HEK293 (cell line): ENCODE results near the gene GPM6B.
A peak's percentile ranks its signal among the peaks of the same experiment; 100 is the strongest.

Experiments used
- CTCF ChIA-PET: fragments of 350-600 bp; formaldehyde crosslinking; extraction: SDS; loops from one replicate; lab custom pipeline; 2021; ENCODE audit warnings: antibody characterized with exemption; lab: Yijun Ruan, JAX
- POLR2A ChIA-PET: fragments of 300-600 bp; formaldehyde crosslinking; extraction: SDS; loops from one replicate; lab custom pipeline; 2020; ENCODE audit warnings: antibody characterized with exemption, inconsistent platforms; lab: Yijun Ruan, JAX
- H3K27ac ChIP-seq: fragments of 200-500 bp; sonication (Bioruptor generic); 2 replicates; pipeline ENCODE4 v1.5.1; 2014; ENCODE audit warnings: low read depth, low read length, control low read depth, inconsistent platforms; ENCODE audit errors: extremely low read depth
- H3K36me3 ChIP-seq, 2 experiments: fragments of 200-500 bp in 1 of 2; sonication (Bioruptor generic) in 1 of 2; 1 replicate in 1 of 2; 2 replicates in 1 of 2; pipeline ENCODE4 v1.5.1; 2014 to 2017; ENCODE audit warnings: inconsistent platforms in 2 of 2, low read length in 2 of 2; ENCODE audit not compliant: control insufficient read depth in 2 of 2, insufficient read depth in 1 of 2
- H3K4me1 ChIP-seq: fragments of 200-500 bp; sonication (Bioruptor generic); 2 replicates; pipeline ENCODE4 v1.5.1; 2014; ENCODE audit warnings: mild to moderate bottlenecking, low read length, inconsistent platforms; ENCODE audit not compliant: control insufficient read depth, insufficient read depth
- H3K4me3 ChIP-seq: 2 replicates; pipeline ENCODE4 v1.5.1; 2011; ENCODE audit warnings: low read depth, mild to moderate bottlenecking, control low read depth, low read length, moderate library complexity
- H3K9me3 ChIP-seq: fragments of 200-500 bp; sonication (Bioruptor generic); 2 replicates; pipeline ENCODE4 v1.5.1; 2014; ENCODE audit warnings: low read depth, low read length, inconsistent platforms; ENCODE audit not compliant: control insufficient read depth, insufficient read depth
- EGR2 ChIP-seq: fragments of 450-650 bp; formaldehyde crosslinking; IDR thresholded peaks from 2 replicates; pipeline ENCODE4 v1.5.1; 2016; ENCODE audit warnings: low read depth, missing biosample characterization, missing genetic modification characterization
- GLIS2 ChIP-seq: fragments of 450-650 bp; formaldehyde crosslinking; IDR thresholded peaks from 2 replicates; pipeline ENCODE4 v1.5.1; 2016; ENCODE audit warnings: missing biosample characterization, missing genetic modification characterization
- OVOL3 ChIP-seq: fragments of 450-650 bp; formaldehyde crosslinking; IDR thresholded peaks from 2 replicates; pipeline ENCODE4 v1.5.1; 2016; ENCODE audit warnings: missing biosample characterization, missing genetic modification characterization
- ZBTB1 ChIP-seq: fragments of 450-650 bp; formaldehyde crosslinking; IDR thresholded peaks from 2 replicates; pipeline ENCODE4 v1.5.1; 2016; ENCODE audit warnings: missing biosample characterization, missing genetic modification characterization
- ZFP37 ChIP-seq: fragments of 450-650 bp; formaldehyde crosslinking; IDR thresholded peaks from 2 replicates; pipeline ENCODE4 v1.5.1; 2016; ENCODE audit warnings: missing biosample characterization, missing genetic modification characterization
- ZFP41 ChIP-seq: fragments of 450-650 bp; formaldehyde crosslinking; IDR thresholded peaks from 2 replicates; pipeline ENCODE4 v1.5.1; 2016; ENCODE audit warnings: missing biosample characterization, missing genetic modification characterization, borderline replicate concordance
- ZNF132 ChIP-seq: fragments of 450-650 bp; formaldehyde crosslinking; IDR thresholded peaks from 2 replicates; pipeline ENCODE4 v1.5.1; 2017; ENCODE audit warnings: missing biosample characterization, missing genetic modification characterization, borderline replicate concordance
- ZNF140 ChIP-seq: fragments of 450-650 bp; formaldehyde crosslinking; IDR thresholded peaks from 2 replicates; pipeline ENCODE4 v1.5.1; 2016; ENCODE audit warnings: missing biosample characterization, missing genetic modification characterization
- ZNF175 ChIP-seq: fragments of 450-650 bp; formaldehyde crosslinking; IDR thresholded peaks from 2 replicates; pipeline ENCODE4 v1.5.1; 2016; ENCODE audit warnings: missing biosample characterization, missing genetic modification characterization
- ZNF211 ChIP-seq: fragments of 450-650 bp; formaldehyde crosslinking; IDR thresholded peaks from 2 replicates; pipeline ENCODE4 v1.5.1; 2016; ENCODE audit warnings: low read depth, missing biosample characterization, missing genetic modification characterization
- ZNF214 ChIP-seq: fragments of 450-650 bp; formaldehyde crosslinking; IDR thresholded peaks from 2 replicates; pipeline ENCODE4 v1.5.1; 2017; ENCODE audit warnings: missing biosample characterization, mild to moderate bottlenecking, missing genetic modification characterization, borderline replicate concordance
- ZNF280C ChIP-seq: fragments of 450-650 bp; formaldehyde crosslinking; IDR thresholded peaks from 2 replicates; pipeline ENCODE4 v1.5.1; 2016; ENCODE audit warnings: missing biosample characterization, missing genetic modification characterization
- ZNF292 ChIP-seq: fragments of 450-650 bp; formaldehyde crosslinking; IDR thresholded peaks from 2 replicates; pipeline ENCODE4 v1.5.1; 2016; ENCODE audit warnings: low read depth, missing biosample characterization, missing genetic modification characterization, borderline replicate concordance
- ZNF335 ChIP-seq: fragments of 450-650 bp; formaldehyde crosslinking; conservative IDR thresholded peaks from 2 replicates; pipeline ENCODE4 v1.5.1; 2016; ENCODE audit warnings: missing biosample characterization, missing genetic modification characterization
- ZNF510 ChIP-seq: fragments of 450-650 bp; formaldehyde crosslinking; IDR thresholded peaks from 2 replicates; pipeline ENCODE4 v1.5.1; 2018; ENCODE audit warnings: mild to moderate bottlenecking, missing genetic modification characterization, missing biosample characterization; ENCODE audit not compliant: insufficient replicate concordance
- ZNF530 ChIP-seq: fragments of 450-650 bp; formaldehyde crosslinking; IDR thresholded peaks from 2 replicates; pipeline ENCODE4 v1.5.1; 2016; ENCODE audit warnings: low read depth, missing biosample characterization, missing genetic modification characterization
- ZNF624 ChIP-seq: fragments of 450-650 bp; formaldehyde crosslinking; IDR thresholded peaks from 2 replicates; pipeline ENCODE4 v1.5.1; 2017; ENCODE audit warnings: missing biosample characterization, missing genetic modification characterization
- ZNF707 ChIP-seq: fragments of 450-650 bp; formaldehyde crosslinking; IDR thresholded peaks from 2 replicates; pipeline ENCODE4 v1.5.1; 2016; ENCODE audit warnings: missing biosample characterization, missing genetic modification characterization
- ZSCAN16 ChIP-seq: fragments of 450-650 bp; formaldehyde crosslinking; IDR thresholded peaks from 2 replicates; pipeline ENCODE4 v1.5.1; 2016; ENCODE audit warnings: missing biosample characterization, missing genetic modification characterization
- ZXDB ChIP-seq: fragments of 450-650 bp; formaldehyde crosslinking; IDR thresholded peaks from 2 replicates; pipeline ENCODE4 v1.5.1; 2016; ENCODE audit warnings: missing biosample characterization, missing genetic modification characterization
- TF ChIP-seq, protein P1 (sequence below): fragments of 450-650 bp; formaldehyde crosslinking; IDR thresholded peaks from 2 replicates; pipeline ENCODE4 v1.5.1; 2017; ENCODE audit warnings: missing biosample characterization, missing genetic modification characterization
- TF ChIP-seq, protein P2 (sequence below): fragments of 450-650 bp; IDR thresholded peaks from 2 replicates; pipeline ENCODE4 v1.5.1; 2018; ENCODE audit warnings: missing biosample characterization, missing genetic modification characterization

Gene GPM6B

GRCh38 chrX:13786048-13786447, 30.8 kb downstream of the GPM6B start:
- no peak overlapping the region for H3K27ac ChIP-seq
- ChIA-PET POLR2A (no interaction called here), CTCF (no interaction called here)
- TF ChIP-seq ZNF280C (tag by site-specific recombination), result no peak
- no peak for TF ChIP-seq ZFP37 (tag by site-specific recombination)
- no peak for TF ChIP-seq ZSCAN16 (tag by site-specific recombination)
- no peak for TF ChIP-seq ZNF292 (tag by site-specific recombination)
- TF ChIP-seq ZNF175, result no peak
- no peak for TF ChIP-seq ZFP41 (tag by site-specific recombination)
- TF ChIP-seq OVOL3 (tag by site-specific recombination), result no peak
- no peak for TF ChIP-seq ZNF510 (tag by site-specific recombination)
- no peak for TF ChIP-seq ZNF132 (tag by site-specific recombination)
- TF ChIP-seq, protein P1, sequence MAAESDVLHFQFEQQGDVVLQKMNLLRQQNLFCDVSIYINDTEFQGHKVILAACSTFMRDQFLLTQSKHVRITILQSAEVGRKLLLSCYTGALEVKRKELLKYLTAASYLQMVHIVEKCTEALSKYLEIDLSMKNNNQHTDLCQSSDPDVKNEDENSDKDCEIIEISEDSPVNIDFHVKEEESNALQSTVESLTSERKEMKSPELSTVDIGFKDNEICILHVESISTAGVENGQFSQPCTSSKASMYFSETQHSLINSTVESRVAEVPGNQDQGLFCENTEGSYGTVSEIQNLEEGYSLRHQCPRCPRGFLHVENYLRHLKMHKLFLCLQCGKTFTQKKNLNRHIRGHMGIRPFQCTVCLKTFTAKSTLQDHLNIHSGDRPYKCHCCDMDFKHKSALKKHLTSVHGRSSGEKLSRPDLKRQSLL, result no peak
- no peak for TF ChIP-seq ZNF530 (tag by site-specific recombination)
- TF ChIP-seq ZBTB1 (tag by site-specific recombination), result no peak
- no peak for TF ChIP-seq ZXDB
- no peak for TF ChIP-seq ZNF707 (tag by site-specific recombination)
- TF ChIP-seq ZNF335 (tag by site-specific recombination), result no peak
- TF ChIP-seq ZNF214 (tag by site-specific recombination), result no peak
- TF ChIP-seq ZNF211 (tag by site-specific recombination), result no peak
- TF ChIP-seq, protein P2, sequence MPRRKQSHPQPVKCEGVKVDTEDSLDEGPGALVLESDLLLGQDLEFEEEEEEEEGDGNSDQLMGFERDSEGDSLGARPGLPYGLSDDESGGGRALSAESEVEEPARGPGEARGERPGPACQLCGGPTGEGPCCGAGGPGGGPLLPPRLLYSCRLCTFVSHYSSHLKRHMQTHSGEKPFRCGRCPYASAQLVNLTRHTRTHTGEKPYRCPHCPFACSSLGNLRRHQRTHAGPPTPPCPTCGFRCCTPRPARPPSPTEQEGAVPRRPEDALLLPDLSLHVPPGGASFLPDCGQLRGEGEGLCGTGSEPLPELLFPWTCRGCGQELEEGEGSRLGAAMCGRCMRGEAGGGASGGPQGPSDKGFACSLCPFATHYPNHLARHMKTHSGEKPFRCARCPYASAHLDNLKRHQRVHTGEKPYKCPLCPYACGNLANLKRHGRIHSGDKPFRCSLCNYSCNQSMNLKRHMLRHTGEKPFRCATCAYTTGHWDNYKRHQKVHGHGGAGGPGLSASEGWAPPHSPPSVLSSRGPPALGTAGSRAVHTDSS (tag by site-specific recombination), result no peak
- no peak for TF ChIP-seq ZNF140
- TF ChIP-seq GLIS2 (tag by site-specific recombination), result no peak
- no peak overlapping the region for H3K4me3 ChIP-seq
- peaks cover 5% of the 10 kb centered on the region; the same call in 1 of the 2 replicates for H3K4me1 ChIP-seq
- no peaks in the 10 kb centered on the region for H3K9me3 ChIP-seq
- peaks cover 0 to 8% of the 10 kb centered on the region in 2 experiments; a peak in 1 of 3 replicates for H3K36me3 ChIP-seq

- Histone ChIP-seq H3K9me3 (no peaks in the 10 kb centered on the region), H3K4me3 (no peak overlapping the region), H3K27ac (no peak overlapping the region), H3K36me3 (peaks cover 3 to 25% of the 10 kb centered on the region in 2 experiments; a peak in 2 of 3 replicates), H3K4me1 (no peaks in the 10 kb centered on the region)
- ChIA-PET POLR2A (interaction anchor here (0.5 to 0.8 kb wide), 2 partner anchors 10 to 35 kb away, joined by 3 read pairs; no protein-coding TSS in a partner anchor), CTCF (interaction anchor here (1.1 kb wide), 1 partner anchor 274 kb away, joined by 3 read pairs; no protein-coding TSS in a partner anchor)
- TF ChIP-seq EGR2 (tag by site-specific recombination) (0 out of 2 replicates have a peak, but pooled peaks have one; percentile 22), ZNF624 (no peak)
Observed at GRCh38 chrX:13780868-13781427, 35.9 kb downstream of the GPM6B start.
